Breast epithelium (tissue), 3 donors: ENCODE results near the gene CPA3.

Experiments used
- POLR2A ChIP-seq: fragments of 450-650 bp; IDR thresholded peaks from one replicate; pipeline ENCODE4 v1.6.1; 2016; ENCODE audit warnings: antibody characterized with exemption, mild to moderate bottlenecking, moderate library complexity
- POLR2AphosphoS5 ChIP-seq, 3 donors: sonication (generic); formaldehyde crosslinking; IDR thresholded peaks; one replicate each; pipeline ENCODE4 v1.6.1; 2017; ENCODE audit warnings: antibody characterized with exemption in 3 of 3
- TF ChIP-seq, protein P1 (sequence below), 3 donors: fragments of 450-650 bp; IDR thresholded peaks; one replicate each; pipeline ENCODE4 v1.5.1; 2016 to 2017; ENCODE audit warnings: antibody characterized with exemption in 3 of 3, mild to moderate bottlenecking in 3 of 3, moderate library complexity in 3 of 3

GRCh38 chr3:148852271-148852992 is 12.7 kb upstream of the CPA3 start:
- TF ChIP-seq, protein P1, sequence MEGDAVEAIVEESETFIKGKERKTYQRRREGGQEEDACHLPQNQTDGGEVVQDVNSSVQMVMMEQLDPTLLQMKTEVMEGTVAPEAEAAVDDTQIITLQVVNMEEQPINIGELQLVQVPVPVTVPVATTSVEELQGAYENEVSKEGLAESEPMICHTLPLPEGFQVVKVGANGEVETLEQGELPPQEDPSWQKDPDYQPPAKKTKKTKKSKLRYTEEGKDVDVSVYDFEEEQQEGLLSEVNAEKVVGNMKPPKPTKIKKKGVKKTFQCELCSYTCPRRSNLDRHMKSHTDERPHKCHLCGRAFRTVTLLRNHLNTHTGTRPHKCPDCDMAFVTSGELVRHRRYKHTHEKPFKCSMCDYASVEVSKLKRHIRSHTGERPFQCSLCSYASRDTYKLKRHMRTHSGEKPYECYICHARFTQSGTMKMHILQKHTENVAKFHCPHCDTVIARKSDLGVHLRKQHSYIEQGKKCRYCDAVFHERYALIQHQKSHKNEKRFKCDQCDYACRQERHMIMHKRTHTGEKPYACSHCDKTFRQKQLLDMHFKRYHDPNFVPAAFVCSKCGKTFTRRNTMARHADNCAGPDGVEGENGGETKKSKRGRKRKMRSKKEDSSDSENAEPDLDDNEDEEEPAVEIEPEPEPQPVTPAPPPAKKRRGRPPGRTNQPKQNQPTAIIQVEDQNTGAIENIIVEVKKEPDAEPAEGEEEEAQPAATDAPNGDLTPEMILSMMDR (IDR thresholded peaks at IDR 0.05), result no peak
- no peak for TF ChIP-seq POLR2A
- no peak for TF ChIP-seq POLR2AphosphoS5 (IDR thresholded peaks at IDR 0.05)
